HUES64 (cell line): ENCODE data around the gene CCL13. TPM values are rescaled to one million over a fixed set of nuclear protein-coding genes. Genes with fewer than 3 reads are reported as not detected.
"Not testable (repeated sequence)": the region's sequence is repeated elsewhere in the genome, so short reads cannot be mapped to it uniquely, and the experiment has no call there.

Source experiments
- H3K27ac ChIP-seq: 2 replicates; pipeline ENCODE4 v1.7.0; 2013; ENCODE audit warnings: low read depth, low read length, inconsistent platforms
- H3K27me3 ChIP-seq: 2 replicates; pipeline ENCODE4 v1.6.1; 2013; ENCODE audit warnings: mild to moderate bottlenecking, low read length; ENCODE audit not compliant: insufficient read depth
- H3K36me3 ChIP-seq: 2 replicates; pipeline ENCODE4 v1.6.1; 2013; ENCODE audit warnings: mild to moderate bottlenecking, low read length; ENCODE audit not compliant: insufficient read depth
- H3K4me1 ChIP-seq: 2 replicates; pipeline ENCODE4 v1.6.1; 2013; ENCODE audit warnings: mild to moderate bottlenecking, low read length, moderate library complexity; ENCODE audit not compliant: insufficient read depth
- H3K4me3 ChIP-seq: 2 replicates; pipeline ENCODE4 v1.5.1; 2013; ENCODE audit warnings: mild to moderate bottlenecking, low read length, moderate library complexity
- H3K9ac ChIP-seq: 2 replicates; pipeline ENCODE4 v1.6.1; 2013; ENCODE audit warnings: mild to moderate bottlenecking, low read depth, low read length
- H3K9me3 ChIP-seq: 2 replicates; pipeline ENCODE4 v1.6.1; 2013; ENCODE audit warnings: low read depth, low read length; ENCODE audit not compliant: insufficient read depth
- WGBS: fragments of 150-250, 120-280 bp; methylation state at CpG from one replicate; pipeline ENCODE4 v1.1.7; 2013; ENCODE audit warnings: missing lambda C conversion rate; 5-methylcytosine and 5-hydroxymethylcytosine counted together
- polyA plus RNA-seq, 2 experiments: library from polyadenylated mRNA; stranded (reverse); fragments of 50-300 nt; gene quantifications; one replicate each; pipeline ENCODE4 v1.2.3, GENCODE V29; 2013

The CCL13 gene
- not detected for polyA plus RNA-seq (2013, experiment 1 of 2)
- not detected for polyA plus RNA-seq (2013, experiment 2 of 2)

- Histone ChIP-seq H3K9me3 (no peaks in the 10 kb centered on the region), H3K4me3 (no peak within 1 kb of the TSS), H3K27ac (no peak within 1 kb of the TSS), H3K27me3 (no peaks in the 10 kb centered on the region), H3K36me3 (no peaks in the 10 kb centered on the region), H3K4me1 (no peaks in the 10 kb centered on the region), H3K9ac (no peak within 1 kb of the TSS)
- 98% methylated on average over 5 of the region's 5 CpGs for WGBS
These were observed at the start of gene CCL13 for GRCh38 chr17:34356194-34356593. Gene CCL13 (plus strand): TSS chr17:34356480. CDS start chr17:34356527, 47 bp downstream.

- WGBS, result 71% methylated on average over 3 of the region's 3 CpGs
- H3K27me3 ChIP-seq, result no peaks in the 10 kb centered on the region
- no peak overlapping the region for H3K9ac ChIP-seq
- no peaks in the 10 kb centered on the region for H3K4me1 ChIP-seq
- H3K4me3 ChIP-seq, result no peak overlapping the region
- no peak overlapping the region for H3K27ac ChIP-seq
- no peaks in the 10 kb centered on the region for H3K36me3 ChIP-seq
- no peaks in the 10 kb centered on the region for H3K9me3 ChIP-seq
These were observed 49.2 kb upstream of the CCL13 start for GRCh38 chr17:34307110-34307509.

- no peak overlapping the region for H3K9ac ChIP-seq
- H3K27me3 ChIP-seq, result no peaks in the 10 kb centered on the region
- H3K36me3 ChIP-seq, result no peaks in the 10 kb centered on the region
- no peak overlapping the region for H3K27ac ChIP-seq
- no peaks in the 10 kb centered on the region for H3K4me1 ChIP-seq
- no peaks in the 10 kb centered on the region for H3K9me3 ChIP-seq
- no peak overlapping the region for H3K4me3 ChIP-seq
These were observed 47.9 kb upstream of the CCL13 start for GRCh38 chr17:34308371-34308770.

- WGBS, result 87% methylated on average over 6 of the region's 7 CpGs
- Histone ChIP-seq H3K36me3 (no peaks in the 10 kb centered on the region), H3K9me3 (no peaks in the 10 kb centered on the region), H3K9ac (no peak overlapping the region), H3K27me3 (no peaks in the 10 kb centered on the region), H3K4me1 (no peaks in the 10 kb centered on the region), H3K4me3 (no peak overlapping the region), H3K27ac (no peak overlapping the region)
These were observed 45.0 kb upstream of the CCL13 start for GRCh38 chr17:34311291-34311690.

- Histone ChIP-seq H3K9ac (no peak overlapping the region), H3K4me1 (no peaks in the 10 kb centered on the region), H3K27ac (no peak overlapping the region), H3K36me3 (no peaks in the 10 kb centered on the region), H3K4me3 (no peak overlapping the region), H3K9me3 (no peaks in the 10 kb centered on the region), H3K27me3 (no peaks in the 10 kb centered on the region)
- WGBS, result 69% methylated on average over 4 of the region's 5 CpGs
These were observed 44.2 kb upstream of the CCL13 start for GRCh38 chr17:34312080-34312479.

- Histone ChIP-seq H3K4me3 (no peak overlapping the region), H3K9ac (no peak overlapping the region), H3K9me3 (no peaks in the 10 kb centered on the region), H3K4me1 (no peaks in the 10 kb centered on the region), H3K27ac (no peak overlapping the region), H3K36me3 (no peaks in the 10 kb centered on the region), H3K27me3 (no peaks in the 10 kb centered on the region)
- WGBS, result 91% methylated on average over 4 of the region's 4 CpGs
These were observed 43.1 kb upstream of the CCL13 start for GRCh38 chr17:34313164-34313563.

- Histone ChIP-seq H3K9ac (no peak overlapping the region), H3K9me3 (no peaks in the 10 kb centered on the region), H3K27ac (no peak overlapping the region), H3K4me3 (no peak overlapping the region), H3K4me1 (no peaks in the 10 kb centered on the region), H3K27me3 (no peaks in the 10 kb centered on the region), H3K36me3 (no peaks in the 10 kb centered on the region)
- 93% methylated on average over 4 of the region's 4 CpGs for WGBS
These were observed 42.0 kb upstream of the CCL13 start for GRCh38 chr17:34314279-34314678.

- Histone ChIP-seq H3K27ac (no peak overlapping the region), H3K27me3 (no peaks in the 10 kb centered on the region), H3K36me3 (no peaks in the 10 kb centered on the region), H3K9me3 (no peaks in the 10 kb centered on the region), H3K4me3 (no peak overlapping the region), H3K4me1 (no peaks in the 10 kb centered on the region), H3K9ac (no peak overlapping the region)
- 85% methylated on average over 2 of the region's 3 CpGs for WGBS
These were observed 37.8 kb upstream of the CCL13 start for GRCh38 chr17:34318474-34318873.

GRCh38 chr17:34319039-34319483 lies 37.2 kb upstream of the CCL13 start, which contains the start of gene CCL8:
Gene CCL8 (plus strand): TSS chr17:34319435. CDS start chr17:34319502, 67 bp downstream.
- Histone ChIP-seq H3K4me1 (no peaks in the 10 kb centered on the region), H3K9me3 (no peaks in the 10 kb centered on the region), H3K36me3 (no peaks in the 10 kb centered on the region), H3K27me3 (no peaks in the 10 kb centered on the region), H3K4me3 (no peak within 1 kb of the TSS), H3K27ac (no peak within 1 kb of the TSS), H3K9ac (no peak within 1 kb of the TSS)
- WGBS, result 93% methylated on average over 2 of the region's 2 CpGs

- Histone ChIP-seq H3K4me1 (no peaks in the 10 kb centered on the region), H3K27ac (no peak overlapping the region), H3K27me3 (no peaks in the 10 kb centered on the region), H3K4me3 (no peak overlapping the region), H3K36me3 (no peaks in the 10 kb centered on the region), H3K9me3 (no peaks in the 10 kb centered on the region), H3K9ac (no peak overlapping the region)
These were observed 34.3 kb upstream of the CCL13 start for GRCh38 chr17:34321964-34322363.

GRCh38 chr17:34327580-34327979 lies 28.7 kb upstream of the CCL13 start:
- not testable (repeated sequence) for H3K27ac ChIP-seq, H3K36me3 ChIP-seq, H3K9me3 ChIP-seq, H3K27me3 ChIP-seq, H3K4me1 ChIP-seq, H3K9ac ChIP-seq, H3K4me3 ChIP-seq
- WGBS, result 88% methylated on average over 3 of the region's 4 CpGs

GRCh38 chr17:34337701-34338100 lies 18.6 kb upstream of the CCL13 start:
- 92% methylated on average over 1 of the region's 1 CpG for WGBS
- Histone ChIP-seq H3K27me3 (no peaks in the 10 kb centered on the region), H3K9me3 (no peaks in the 10 kb centered on the region), H3K4me1 (no peaks in the 10 kb centered on the region), H3K4me3 (no peak overlapping the region), H3K9ac (no peak overlapping the region), H3K36me3 (no peaks in the 10 kb centered on the region), H3K27ac (no peak overlapping the region)
